GM12872 (cell line): Measurements from ENCODE around the gene ACTA2.

Experiments used
- TF ChIP-seq, protein P1 (sequence below): IDR thresholded peaks from 3 replicates; pipeline ENCODE4 v1.5.1; 2011; ENCODE audit warnings: low read depth, mild to moderate bottlenecking, low read length, moderate library complexity; ENCODE audit not compliant: insufficient read depth

Gene ACTA2

DNA sequence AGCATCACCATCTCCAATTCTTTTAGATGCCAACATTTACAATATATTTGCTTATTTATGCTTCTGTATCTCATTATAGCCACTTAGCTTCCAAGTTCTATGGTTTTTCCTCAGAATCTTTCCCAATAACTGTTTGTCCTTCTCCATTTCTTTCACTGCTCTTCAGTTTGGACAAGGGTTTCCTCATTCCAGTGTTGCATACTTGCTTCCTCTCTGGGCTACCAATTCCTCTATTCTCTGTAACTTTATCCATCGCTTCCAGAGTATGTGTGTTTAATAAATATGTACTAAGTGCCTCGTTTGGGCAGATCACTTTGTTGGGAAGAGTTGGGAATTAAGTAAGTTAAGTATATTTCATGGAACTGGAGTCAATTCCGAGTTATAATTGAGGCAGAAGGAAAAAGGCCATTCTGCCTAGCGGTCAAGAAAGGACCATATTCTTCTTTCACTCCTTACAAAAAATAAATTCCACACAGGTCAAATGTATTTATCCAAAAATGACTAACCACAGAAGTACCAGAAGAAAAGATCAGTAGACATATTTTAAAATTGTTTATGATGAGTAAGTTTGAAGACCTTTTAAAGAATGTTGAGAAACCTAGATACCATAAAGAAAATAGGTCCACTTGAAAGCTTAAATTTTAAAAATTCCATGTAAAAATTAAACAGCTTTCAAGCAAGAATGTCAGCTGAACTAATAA lies 61.7 kb downstream of the ACTA2 start:
- TF ChIP-seq, protein P1, sequence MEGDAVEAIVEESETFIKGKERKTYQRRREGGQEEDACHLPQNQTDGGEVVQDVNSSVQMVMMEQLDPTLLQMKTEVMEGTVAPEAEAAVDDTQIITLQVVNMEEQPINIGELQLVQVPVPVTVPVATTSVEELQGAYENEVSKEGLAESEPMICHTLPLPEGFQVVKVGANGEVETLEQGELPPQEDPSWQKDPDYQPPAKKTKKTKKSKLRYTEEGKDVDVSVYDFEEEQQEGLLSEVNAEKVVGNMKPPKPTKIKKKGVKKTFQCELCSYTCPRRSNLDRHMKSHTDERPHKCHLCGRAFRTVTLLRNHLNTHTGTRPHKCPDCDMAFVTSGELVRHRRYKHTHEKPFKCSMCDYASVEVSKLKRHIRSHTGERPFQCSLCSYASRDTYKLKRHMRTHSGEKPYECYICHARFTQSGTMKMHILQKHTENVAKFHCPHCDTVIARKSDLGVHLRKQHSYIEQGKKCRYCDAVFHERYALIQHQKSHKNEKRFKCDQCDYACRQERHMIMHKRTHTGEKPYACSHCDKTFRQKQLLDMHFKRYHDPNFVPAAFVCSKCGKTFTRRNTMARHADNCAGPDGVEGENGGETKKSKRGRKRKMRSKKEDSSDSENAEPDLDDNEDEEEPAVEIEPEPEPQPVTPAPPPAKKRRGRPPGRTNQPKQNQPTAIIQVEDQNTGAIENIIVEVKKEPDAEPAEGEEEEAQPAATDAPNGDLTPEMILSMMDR, result no peak

GRCh38 chr10:88889559-88890337 lies 62.8 kb downstream of the ACTA2 start:
- TF ChIP-seq, protein P1, result no peak

GRCh38 chr10:88888810-88889445 lies 63.6 kb downstream of the ACTA2 start:
- TF ChIP-seq, protein P1, result no peak

DNA sequence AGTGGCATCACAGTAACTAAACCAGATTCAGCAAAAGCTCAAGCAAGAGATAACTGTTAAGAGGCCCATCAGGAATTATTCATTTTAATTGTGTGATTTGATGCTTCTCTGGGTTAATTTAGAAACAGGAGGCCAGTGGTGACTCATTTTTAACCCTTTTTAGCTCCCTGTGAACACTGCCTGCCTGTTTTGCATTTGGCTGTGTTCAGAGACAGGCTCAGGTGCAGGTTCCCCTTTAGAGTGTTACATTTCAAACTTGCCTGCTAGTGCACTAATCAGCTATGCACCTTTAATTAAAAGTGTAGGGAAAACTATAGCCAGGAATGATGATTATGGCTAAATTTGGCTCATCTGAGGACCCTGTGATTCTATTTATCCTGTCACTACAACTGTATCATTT lies 66.0 kb downstream of the ACTA2 start:
- TF ChIP-seq, protein P1, result no peak
